AG09309 (cell line): Measurements from ENCODE around the gene RPH3AL.

Source experiments
- DNase-seq: peaks from one replicate; pipeline ENCODE4 v3.0.0-alpha.2; 2010; ENCODE audit warnings: low read depth
- H3K4me3 ChIP-seq: 2 replicates; pipeline ENCODE4 v1.5.1; 2011; ENCODE audit warnings: mild to moderate bottlenecking, low read depth, low read length, moderate library complexity; ENCODE audit not compliant: control insufficient read depth
- TF ChIP-seq, protein P1 (sequence below): IDR thresholded peaks from 2 replicates; pipeline ENCODE4 v1.5.1; 2011; ENCODE audit warnings: mild to moderate bottlenecking, low read depth, low read length, inconsistent platforms; ENCODE audit not compliant: insufficient read depth, control insufficient read depth; ENCODE audit errors: missing control alignments

Gene RPH3AL

DNA sequence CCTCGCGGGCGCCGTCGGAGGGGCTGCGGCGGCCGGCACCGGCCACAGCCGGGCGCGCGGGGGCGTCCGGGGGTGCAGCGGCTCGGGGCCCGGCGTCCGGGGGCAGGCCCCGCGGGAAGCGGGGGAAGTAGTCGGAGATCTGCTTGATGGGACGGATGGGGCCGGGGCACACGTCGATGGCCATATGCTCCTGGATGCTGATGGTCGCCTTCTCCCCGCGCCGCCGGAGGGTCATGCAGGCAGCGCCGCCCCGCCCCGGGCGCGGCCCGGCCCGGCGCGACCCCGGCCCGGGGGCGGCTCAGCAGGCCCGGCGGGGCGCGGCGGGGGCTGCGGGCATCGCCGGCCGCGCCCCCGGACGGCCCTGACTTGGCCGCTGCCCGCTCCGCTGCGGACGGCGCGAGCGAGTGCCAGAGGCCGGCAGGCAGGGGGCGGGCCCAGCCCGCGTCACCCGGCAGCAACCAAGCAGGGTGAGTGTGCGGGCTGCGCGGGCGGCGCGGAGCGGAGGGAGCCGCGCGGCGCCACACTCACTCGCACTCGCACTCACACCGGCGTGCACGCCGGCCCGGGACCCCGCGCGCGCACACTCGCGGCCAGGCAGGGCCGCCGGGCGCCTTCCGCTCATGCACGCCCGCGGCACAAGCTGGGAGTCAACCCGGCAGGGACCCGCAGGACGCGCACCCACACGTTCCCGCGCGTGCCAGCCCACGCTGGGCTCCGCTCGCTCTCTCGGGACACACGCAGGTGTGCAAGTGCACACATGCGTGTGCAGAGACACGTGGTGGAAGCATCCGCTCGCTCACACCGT is 171.2 kb downstream of the RPH3AL start, which contains the start of gene DOC2B:
Gene DOC2B, minus strand, starts transcription at position 406 of the 805 bp plus-strand sequence. Its CDS starts 171 bp downstream, at position 235.
- H3K4me3 ChIP-seq: no peak within 1 kb of the TSS
- DNase-seq: no peak
- TF ChIP-seq, protein P1, sequence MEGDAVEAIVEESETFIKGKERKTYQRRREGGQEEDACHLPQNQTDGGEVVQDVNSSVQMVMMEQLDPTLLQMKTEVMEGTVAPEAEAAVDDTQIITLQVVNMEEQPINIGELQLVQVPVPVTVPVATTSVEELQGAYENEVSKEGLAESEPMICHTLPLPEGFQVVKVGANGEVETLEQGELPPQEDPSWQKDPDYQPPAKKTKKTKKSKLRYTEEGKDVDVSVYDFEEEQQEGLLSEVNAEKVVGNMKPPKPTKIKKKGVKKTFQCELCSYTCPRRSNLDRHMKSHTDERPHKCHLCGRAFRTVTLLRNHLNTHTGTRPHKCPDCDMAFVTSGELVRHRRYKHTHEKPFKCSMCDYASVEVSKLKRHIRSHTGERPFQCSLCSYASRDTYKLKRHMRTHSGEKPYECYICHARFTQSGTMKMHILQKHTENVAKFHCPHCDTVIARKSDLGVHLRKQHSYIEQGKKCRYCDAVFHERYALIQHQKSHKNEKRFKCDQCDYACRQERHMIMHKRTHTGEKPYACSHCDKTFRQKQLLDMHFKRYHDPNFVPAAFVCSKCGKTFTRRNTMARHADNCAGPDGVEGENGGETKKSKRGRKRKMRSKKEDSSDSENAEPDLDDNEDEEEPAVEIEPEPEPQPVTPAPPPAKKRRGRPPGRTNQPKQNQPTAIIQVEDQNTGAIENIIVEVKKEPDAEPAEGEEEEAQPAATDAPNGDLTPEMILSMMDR: no peak

DNA sequence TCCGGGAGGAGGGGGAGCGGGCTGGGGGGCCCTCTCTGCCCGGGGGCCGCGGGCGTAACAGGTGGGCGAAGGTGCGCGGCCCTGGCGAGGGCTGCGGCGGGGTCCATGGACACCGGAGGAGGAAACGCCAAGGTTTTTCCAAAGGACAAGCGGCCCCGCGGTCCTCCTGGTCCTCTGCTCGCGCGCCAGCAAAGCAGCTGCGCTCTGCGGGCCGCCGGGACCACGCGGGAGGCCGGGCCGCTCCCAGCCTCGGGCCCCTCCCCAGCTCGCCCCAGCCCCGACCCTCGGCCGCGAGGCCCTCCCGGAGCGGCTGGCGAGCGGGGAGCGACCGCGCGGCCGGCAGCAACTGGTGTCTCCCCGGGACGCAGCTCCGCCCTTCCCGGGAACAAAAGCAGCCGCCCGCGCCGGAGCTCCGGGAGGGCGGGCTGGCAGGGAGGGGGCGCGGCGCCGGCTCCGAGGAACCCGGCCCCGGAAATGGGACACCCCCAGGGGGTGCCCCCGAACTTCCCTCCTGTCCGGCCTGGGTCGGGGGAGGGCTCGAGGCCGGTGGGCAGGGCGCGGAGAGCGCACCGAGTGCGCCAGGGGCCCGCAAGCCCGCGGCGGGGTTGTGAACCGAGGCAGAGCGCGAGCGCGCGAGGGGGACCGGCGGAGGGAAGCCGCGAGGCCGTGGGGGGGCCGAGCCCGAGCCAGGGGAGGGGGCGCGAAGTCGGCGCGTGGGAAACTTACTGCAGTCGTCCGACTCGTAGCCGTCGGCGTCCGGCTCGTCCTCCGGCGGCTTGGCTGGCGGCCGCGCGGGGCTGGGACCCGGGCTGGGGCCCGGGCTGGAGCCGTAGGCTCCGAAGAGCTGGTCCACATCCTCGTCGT is 172.0 kb downstream of the RPH3AL start:
- no peak overlapping the region for H3K4me3 ChIP-seq
- DNase-seq: no peak
- TF ChIP-seq, protein P1: no peak

DNA sequence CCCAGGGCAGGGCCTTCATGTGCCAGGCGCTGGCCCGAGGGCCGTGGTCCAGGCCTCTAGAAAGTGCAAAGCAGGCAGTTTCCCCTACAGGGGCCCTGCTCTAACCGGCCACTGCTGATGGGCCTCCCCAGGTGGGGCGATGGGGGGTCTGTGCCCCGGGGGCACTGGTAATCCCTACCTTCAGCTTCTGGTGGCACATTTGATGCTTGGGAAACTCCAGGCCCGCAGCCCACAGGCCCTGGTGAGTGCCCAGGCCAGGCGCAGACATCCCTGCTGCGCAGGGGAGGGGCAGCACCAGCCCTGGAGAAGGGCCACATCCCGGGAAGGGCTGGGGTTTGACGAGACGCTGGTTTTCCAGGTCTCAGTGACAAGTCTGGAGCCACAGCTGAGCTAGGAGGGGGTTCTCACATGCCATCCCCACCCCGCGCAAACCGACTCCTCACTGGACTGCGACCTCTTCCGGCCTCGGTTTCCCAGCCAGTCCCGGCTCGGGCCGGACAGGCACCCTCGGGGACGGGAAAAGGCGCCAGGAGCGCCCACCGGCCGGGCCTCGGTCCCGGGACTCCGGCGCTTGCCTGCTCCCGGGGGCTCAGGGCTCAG is 172.7 kb downstream of the RPH3AL start:
- DNase-seq: no peak
- H3K4me3 ChIP-seq: no peak overlapping the region
- TF ChIP-seq, protein P1: no peak

GRCh38 chr17:179066-179432 is 173.6 kb downstream of the RPH3AL start:
- no peak overlapping the region for H3K4me3 ChIP-seq
- no peak for DNase-seq
- TF ChIP-seq, protein P1: no peak

- TF ChIP-seq, protein P1: no peak
- H3K4me3 ChIP-seq: no peak overlapping the region
- DNase-seq: no peak
Measured at GRCh38 chr17:178292-179065, 174.1 kb downstream of the RPH3AL start.

- DNase-seq: no peak
Measured at GRCh38 chr17:177762-178161, 174.8 kb downstream of the RPH3AL start.

More at GRCh38 chr17:177762-178161, 174.8 kb downstream of the RPH3AL start:
- no peak overlapping the region for H3K4me3 ChIP-seq
- TF ChIP-seq, protein P1: no peak
